Stomach (tissue), 9 donors: Measurements from ENCODE around the gene GPR37. TPM values are rescaled to one million over a fixed set of nuclear protein-coding genes. Genes with fewer than 3 reads are reported as not detected.

ENCODE experiments used
- DNase-seq, 2 donors: peaks; one replicate each; pipeline versions ENCODE4 v3.0.0 to v3.0.0-alpha.2; 2013 to 2019
- H3K27ac ChIP-seq, 5 donors: fragments of 200-600 bp in 4 of 5; sonication (generic) in 4 of 5; one replicate each; pipeline ENCODE4 v1.5.1; 2013 to 2019; ENCODE audit warnings: mild to moderate bottlenecking in 1 of 5, moderate library complexity in 1 of 5
- H3K27me3 ChIP-seq, 3 donors: fragments of 200-600 bp; sonication (generic); one replicate each; pipeline ENCODE4 v1.5.1; 2017 to 2019; ENCODE audit warnings: mixed run types in 1 of 3
- H3K36me3 ChIP-seq, 4 donors: fragments of 200-600 bp; sonication (generic); 1 replicate in 3 of 4; 2 replicates in 1 of 4; pipeline ENCODE4 v1.5.1; 2016 to 2019
- H3K4me1 ChIP-seq, 4 donors: fragments of 200-600 bp; sonication (generic); one replicate each; pipeline ENCODE4 v1.5.1; 2016 to 2019
- H3K4me3 ChIP-seq, 4 donors: fragments of 200-600 bp; sonication (generic) in 3 of 4; one replicate each; pipeline ENCODE4 v1.5.1; 2016 to 2019; ENCODE audit warnings: mild to moderate bottlenecking in 1 of 4
- H3K9me3 ChIP-seq, 4 donors: fragments of 200-600 bp; sonication (generic); one replicate each; pipeline ENCODE4 v1.5.1; 2016 to 2019
- EP300 ChIP-seq: sonication (generic); formaldehyde crosslinking; IDR thresholded peaks from one replicate; pipeline ENCODE4 v1.6.1; 2017; ENCODE audit warnings: antibody characterized with exemption
- POLR2A ChIP-seq, 4 donors: fragments of 450-650 bp; IDR thresholded peaks; one replicate each; pipeline ENCODE4 v1.6.1; 2016; ENCODE audit warnings: antibody characterized with exemption in 4 of 4, control low read depth in 2 of 4, mild to moderate bottlenecking in 1 of 4, moderate library complexity in 1 of 4
- POLR2AphosphoS5 ChIP-seq, 3 donors: sonication (generic); formaldehyde crosslinking; IDR thresholded peaks; one replicate each; pipeline ENCODE4 v1.6.1; 2016; ENCODE audit warnings: antibody characterized with exemption in 3 of 3
- WGBS, 5 donors: extraction: QIAGEN DNeasy Blood & Tissue Kit in 3 of 5; methylation state at CpG; one replicate each; pipeline versions ENCODE4 v1.1.5 to v1.1.7; 2013 to 2018; 5-methylcytosine and 5-hydroxymethylcytosine counted together
- intact Hi-C: fragments of 100-400 bp; cut with DNase I; formaldehyde crosslinking; loops from one replicate; pipeline ENCODE4 v1.15.1; 2023; ENCODE audit warnings: low total_unique reads
- polyA plus RNA-seq, 3 donors: library from polyadenylated mRNA; stranded (reverse); fragments of 200-250 nt; gene quantifications; one replicate each; pipeline ENCODE4 v1.2.3, GENCODE V29; 2013
- total RNA-seq, 5 donors: library from RNA; depleted of rRNA; stranded (reverse); fragments of >200 nt; gene quantifications; one replicate each; pipeline versions ENCODE4 v1.1.0 to v1.2.3, GENCODE V29; 2014 to 2016
- TF ChIP-seq, protein P1 (sequence below), 7 experiments: fragments of 450-650 bp in 4 of 7; fragments of 200-600 bp in 3 of 7; sonication (generic) in 3 of 7; IDR thresholded peaks; one replicate each; pipeline ENCODE4 v1.5.1; 2016 to 2019; ENCODE audit warnings: antibody characterized with exemption in 7 of 7, control low read depth in 2 of 7, mild to moderate bottlenecking in 1 of 7
- donor health status: healthy with polysubstance abuse.
- donor health status: Bipolar disorder and iron deficiency.
- donor health status: healthy.

GPR37 gene
- total and polyA plus RNA-seq, 8 donors, result under 0.01 to 9.2 (median 0.52) TPM; not detected in 2

DNA sequence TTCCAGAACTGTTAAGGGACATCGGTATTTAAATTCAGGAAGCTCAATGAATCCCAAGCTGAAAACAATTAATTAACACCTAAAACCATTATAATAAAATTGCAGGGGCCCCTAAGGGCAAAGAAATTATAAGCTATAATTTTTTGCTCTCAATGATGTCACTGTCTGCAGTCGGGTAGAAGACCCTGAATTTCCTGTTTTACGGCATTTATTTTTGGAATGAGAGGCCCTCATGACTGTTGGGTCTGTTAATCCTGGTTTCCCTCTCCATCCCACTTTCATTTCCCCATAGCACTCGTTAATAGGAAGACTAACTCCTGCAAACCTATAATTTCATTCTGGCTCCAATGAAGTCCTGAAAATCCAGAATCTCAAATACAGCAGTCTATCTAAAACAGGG lies 25.8 kb upstream of the GPR37 start:
- H3K36me3 ChIP-seq, result no peaks in the 10 kb centered on the region
- H3K4me3 ChIP-seq, result no peak overlapping the region
- no peaks in the 10 kb centered on the region for H3K27me3 ChIP-seq
- no peak for TF ChIP-seq EP300
- TF ChIP-seq POLR2A (IDR thresholded peaks at IDR 0.05), result no peak
- no peak for TF ChIP-seq POLR2AphosphoS5 (IDR thresholded peaks at IDR 0.05)
- TF ChIP-seq, protein P1, sequence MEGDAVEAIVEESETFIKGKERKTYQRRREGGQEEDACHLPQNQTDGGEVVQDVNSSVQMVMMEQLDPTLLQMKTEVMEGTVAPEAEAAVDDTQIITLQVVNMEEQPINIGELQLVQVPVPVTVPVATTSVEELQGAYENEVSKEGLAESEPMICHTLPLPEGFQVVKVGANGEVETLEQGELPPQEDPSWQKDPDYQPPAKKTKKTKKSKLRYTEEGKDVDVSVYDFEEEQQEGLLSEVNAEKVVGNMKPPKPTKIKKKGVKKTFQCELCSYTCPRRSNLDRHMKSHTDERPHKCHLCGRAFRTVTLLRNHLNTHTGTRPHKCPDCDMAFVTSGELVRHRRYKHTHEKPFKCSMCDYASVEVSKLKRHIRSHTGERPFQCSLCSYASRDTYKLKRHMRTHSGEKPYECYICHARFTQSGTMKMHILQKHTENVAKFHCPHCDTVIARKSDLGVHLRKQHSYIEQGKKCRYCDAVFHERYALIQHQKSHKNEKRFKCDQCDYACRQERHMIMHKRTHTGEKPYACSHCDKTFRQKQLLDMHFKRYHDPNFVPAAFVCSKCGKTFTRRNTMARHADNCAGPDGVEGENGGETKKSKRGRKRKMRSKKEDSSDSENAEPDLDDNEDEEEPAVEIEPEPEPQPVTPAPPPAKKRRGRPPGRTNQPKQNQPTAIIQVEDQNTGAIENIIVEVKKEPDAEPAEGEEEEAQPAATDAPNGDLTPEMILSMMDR (IDR thresholded peaks at IDR 0.05), result no peak
- H3K27ac ChIP-seq, result no peak overlapping the region
- no peaks in the 10 kb centered on the region for H3K4me1 ChIP-seq
- intact Hi-C loops, result no loop called here
- 70 to 75% (median 72%) methylated on average over 4 of the region's 4 CpGs for WGBS, 5 donors
- no peaks in the 10 kb centered on the region for H3K9me3 ChIP-seq
- DNase-seq, result no peak

DNA sequence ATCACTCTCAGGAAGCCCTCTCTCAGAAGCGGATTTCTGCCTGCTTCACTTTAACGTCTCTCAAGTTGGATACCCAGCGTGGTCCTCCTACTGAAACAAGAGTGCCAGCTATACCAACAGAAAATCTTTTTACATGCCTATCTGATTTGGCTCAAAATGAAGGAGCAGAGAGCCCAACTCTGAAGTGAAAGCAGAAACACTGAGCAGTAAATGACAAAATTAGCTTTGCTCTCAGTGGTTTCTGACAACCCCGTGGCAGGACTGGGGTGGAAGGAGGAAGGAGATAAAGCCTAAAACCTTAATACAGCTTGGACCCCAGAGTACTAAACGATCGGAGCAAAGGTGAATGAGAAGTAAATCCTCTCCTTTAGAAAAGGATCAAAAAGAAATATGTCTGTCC lies 25.1 kb upstream of the GPR37 start:
- no peaks in the 10 kb centered on the region for H3K27me3 ChIP-seq
- no peaks in the 10 kb centered on the region for H3K4me1 ChIP-seq
- H3K9me3 ChIP-seq, result no peaks in the 10 kb centered on the region
- no peak overlapping the region for H3K4me3 ChIP-seq
- TF ChIP-seq POLR2AphosphoS5 (IDR thresholded peaks at IDR 0.05), result no peak
- TF ChIP-seq POLR2A (IDR thresholded peaks at IDR 0.05), result no peak
- TF ChIP-seq, protein P1 (IDR thresholded peaks at IDR 0.05), result no peak
- TF ChIP-seq EP300, result no peak
- H3K36me3 ChIP-seq, result no peaks in the 10 kb centered on the region
- 27 to 59% (median 48%) methylated on average over 6 of the region's 6 CpGs for WGBS, 5 donors
- intact Hi-C loops, result no loop called here
- H3K27ac ChIP-seq, result no peak overlapping the region
- DNase-seq, result no peak

DNA sequence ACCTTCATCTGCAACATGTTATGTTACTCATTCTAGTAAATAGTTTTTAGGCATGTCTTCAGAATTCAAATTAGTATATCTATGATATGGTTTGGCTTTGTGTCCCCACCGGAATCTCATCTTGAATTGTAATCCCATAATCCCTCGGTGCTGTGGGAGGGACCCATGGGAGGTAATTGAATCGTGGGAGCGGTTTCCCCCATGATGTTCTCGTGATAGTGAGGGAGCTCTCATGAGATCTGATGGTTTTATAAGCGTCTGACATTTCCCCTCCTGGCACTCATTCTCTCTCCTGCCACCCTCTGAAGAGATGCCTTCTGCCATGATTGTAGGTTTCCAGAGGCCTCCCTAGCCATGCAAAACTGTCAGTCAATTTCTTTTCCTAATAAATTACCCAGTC lies 20.4 kb upstream of the GPR37 start:
- Histone ChIP-seq H3K36me3 (no peaks in the 10 kb centered on the region), H3K4me1 (peaks cover 0 to 5% (median 0%) of the 10 kb centered on the region in 4 donors), H3K4me3 (no peak overlapping the region), H3K27me3 (no peaks in the 10 kb centered on the region), H3K9me3 (no peaks in the 10 kb centered on the region), H3K27ac (no peak overlapping the region)
- TF ChIP-seq EP300 (no peak), POLR2A (IDR thresholded peaks at IDR 0.05) (no peak), POLR2AphosphoS5 (IDR thresholded peaks at IDR 0.05) (no peak)
- TF ChIP-seq, protein P1 (IDR thresholded peaks at IDR 0.05), result no peak
- DNase-seq, result no peak
- intact Hi-C loops, result no loop called here
- 75 to 81% (median 80%) methylated on average over 6 of the region's 6 CpGs for WGBS, 5 donors

DNA sequence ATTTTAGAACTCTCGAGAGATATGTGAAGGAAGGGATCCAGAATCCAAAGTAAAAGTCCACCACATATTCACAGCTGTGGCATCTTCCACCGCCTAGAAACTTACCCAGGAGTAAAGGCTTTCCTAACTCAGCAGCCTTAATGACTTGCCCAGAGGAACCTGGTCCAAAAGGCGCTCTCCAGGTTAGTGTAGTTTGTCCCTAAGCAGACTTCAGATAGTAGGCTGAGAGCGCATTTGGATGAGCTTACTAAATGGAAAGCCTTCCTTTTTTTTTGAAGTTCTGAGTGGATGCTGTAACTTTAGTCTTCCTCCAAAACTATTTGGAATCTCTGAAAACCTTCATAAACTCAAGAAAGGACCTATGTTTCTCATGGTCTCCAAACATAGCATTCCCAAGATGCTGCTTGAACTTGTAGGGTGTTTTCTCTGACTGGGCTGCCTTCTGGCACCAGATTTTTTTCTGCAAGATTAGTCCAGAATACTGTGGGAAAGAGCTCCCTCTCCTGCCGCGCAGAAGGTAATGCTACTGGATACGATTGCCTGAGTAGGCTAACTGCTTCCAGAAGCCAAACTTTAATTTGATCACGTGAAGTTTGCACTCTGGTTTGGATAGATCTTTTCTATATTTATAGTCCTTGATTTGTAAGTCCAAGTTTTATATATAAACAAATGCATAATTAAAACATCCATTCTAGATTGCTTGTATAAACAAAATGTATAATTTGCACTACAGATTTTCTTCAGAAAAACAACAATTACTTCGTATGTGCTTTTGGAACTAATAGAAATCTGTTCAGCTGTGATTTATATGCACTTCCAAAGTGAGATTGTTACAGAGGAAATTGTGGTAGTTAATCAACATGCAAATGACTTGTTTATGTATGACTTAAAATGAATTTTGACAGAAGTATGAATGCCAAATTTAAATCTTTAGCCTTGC lies 19.6 kb upstream of the GPR37 start:
- Histone ChIP-seq H3K27ac (no peak overlapping the region), H3K27me3 (no peaks in the 10 kb centered on the region), H3K36me3 (no peaks in the 10 kb centered on the region), H3K9me3 (no peaks in the 10 kb centered on the region), H3K4me1 (peaks cover 0 to 5% (median 0%) of the 10 kb centered on the region in 4 donors), H3K4me3 (no peak overlapping the region)
- intact Hi-C loops, result no loop called here
- DNase-seq, result peak; percentile 56 to 88
- TF ChIP-seq, protein P1 (IDR thresholded peaks at IDR 0.05), result peak in 5 of 7 experiments; percentile 53 to 79 (median 68)
- no peak for TF ChIP-seq POLR2AphosphoS5 (IDR thresholded peaks at IDR 0.05)
- 42 to 47% (median 45%) methylated on average over 9 of the region's 9 CpGs for WGBS, 5 donors
